Spleen (tissue), 13 donors: ENCODE data around the gene DBNDD1. TPM values are rescaled to one million over a fixed set of nuclear protein-coding genes. Genes with fewer than 3 reads are reported as not detected.
"Not testable (repeated sequence)": the region's sequence is repeated elsewhere in the genome, so short reads cannot be mapped to it uniquely, and the experiment has no call there.

Experiments
- DNase-seq: peaks from one replicate; pipeline ENCODE4 v3.0.0-alpha.2; 2020
- H3K27ac ChIP-seq, 8 donors: fragments of 200-600 bp; sonication (generic) in 7 of 8; 1 replicate in 4 of 8; 2 replicates in 4 of 8; pipeline versions ENCODE4 v1.5.0 to v1.8.0; 2016 to 2021; ENCODE audit warnings: inconsistent platforms in 4 of 8, mild to moderate bottlenecking in 4 of 8, moderate library complexity in 1 of 8
- H3K27me3 ChIP-seq, 7 donors: fragments of 200-600 bp; sonication (generic) in 6 of 7; replicated peaks in 1 of 7; 1 replicate in 4 of 7; 2 replicates in 3 of 7; pipeline versions ENCODE4 v1.5.0 to v1.8.0; 2016 to 2021; ENCODE audit warnings: inconsistent platforms in 3 of 7, mild to moderate bottlenecking in 1 of 7
- H3K36me3 ChIP-seq, 6 donors: fragments of 200-600 bp; sonication (generic) in 5 of 6; 1 replicate in 4 of 6; 2 replicates in 2 of 6; pipeline versions ENCODE4 v1.5.0 to v1.8.0; 2016 to 2021; ENCODE audit warnings: inconsistent platforms in 2 of 6
- H3K4me1 ChIP-seq, 6 donors: fragments of 200-600 bp; sonication (generic) in 5 of 6; 1 replicate in 3 of 6; 2 replicates in 3 of 6; pipeline versions ENCODE4 v1.5.0 to v1.8.0; 2016 to 2021; ENCODE audit warnings: inconsistent platforms in 3 of 6
- H3K4me3 ChIP-seq, 8 donors: fragments of 200-600 bp; sonication (generic) in 7 of 8; 1 replicate in 4 of 8; 2 replicates in 4 of 8; pipeline versions ENCODE4 v1.5.0 to v1.8.0; 2016 to 2021; ENCODE audit warnings: inconsistent platforms in 4 of 8, mild to moderate bottlenecking in 4 of 8, moderate library complexity in 2 of 8
- H3K9me3 ChIP-seq, 8 donors: fragments of 200-600 bp; sonication (generic) in 7 of 8; 1 replicate in 4 of 8; 2 replicates in 4 of 8; pipeline versions ENCODE4 v1.5.0 to v1.8.0; 2016 to 2021; ENCODE audit warnings: inconsistent platforms in 4 of 8
- POLR2A ChIP-seq, 3 donors: fragments of 450-650 bp; IDR thresholded peaks; one replicate each; pipeline ENCODE4 v1.5.1; 2017; ENCODE audit warnings: antibody characterized with exemption in 3 of 3, mild to moderate bottlenecking in 1 of 3
- POLR2AphosphoS5 ChIP-seq, 3 donors: sonication (generic); formaldehyde crosslinking; IDR thresholded peaks; one replicate each; pipeline ENCODE4 v1.5.1; 2017; ENCODE audit warnings: antibody characterized with exemption in 3 of 3
- WGBS, 5 donors: extraction: QIAGEN DNeasy Blood & Tissue Kit in 3 of 5; methylation state at CpG; one replicate each; pipeline versions ENCODE4 v1.1.5 to v1.1.7; 2013 to 2018; 5-methylcytosine and 5-hydroxymethylcytosine counted together
- intact Hi-C: fragments of 100-400 bp; cut with DNase I; formaldehyde crosslinking; loops from one replicate; pipeline ENCODE4 v1.15.0; 2023; ENCODE audit warnings: low total_unique reads
- long read RNA-seq, 2 donors: transcript quantifications; one replicate each; lab custom pipeline, GENCODE V29; 2026
- polyA plus RNA-seq, 3 donors: library from polyadenylated mRNA; stranded (reverse); fragments of 200-250 nt; gene quantifications; one replicate each; pipeline ENCODE4 v1.2.1, GENCODE V29; 2013
- total RNA-seq, 7 donors: library from RNA; depleted of rRNA in 3 of 7; stranded (reverse); fragments of >200 nt in 3 of 7; fragmentation: NEBNext Ultra II Directional in 4 of 7; extraction: Animal tissue kit (Norgen Biotek cat#: 25700) in 4 of 7; gene quantifications; one replicate each; pipeline versions ENCODE4 v1.1.0 to v1.2.1, GENCODE V29; 2016 to 2021
- TF ChIP-seq, protein P1 (sequence below), 11 experiments: fragments of 200-600 bp in 7 of 11; fragments of 450-650 bp in 4 of 11; sonication (generic) in 4 of 11; IDR thresholded peaks in 8 of 11; conservative IDR thresholded peaks in 3 of 11; 1 replicate in 7 of 11; 2 replicates in 4 of 11; pipeline versions ENCODE4 v1.4.0 to v1.8.0; 2016 to 2021; ENCODE audit warnings: antibody characterized with exemption in 11 of 11, inconsistent platforms in 4 of 11, mild to moderate bottlenecking in 1 of 11
- donor health status: healthy with polysubstance abuse.
- donor health status: DM: no; HTN: no; CAD: no; lungs with moderate emphysema.
- donor health status: DM: no; HTN: no; CAD: no.
- donor health status: Bipolar disorder and iron deficiency.
- donor health status: healthy.
- donor health status: DM: no; HTN: no; CAD: no.
- donor health status: DM: yes; HTN: yes; CAD: no.

Gene DBNDD1
- total RNA-seq (1 to 10 TPM in 6 of 7 donors, under 1 TPM in 1; 0.66 to 3.7 (median 1.8) TPM), polyA plus RNA-seq (1 to 10 TPM in 2 of 3 donors, under 1 TPM in 1; 0.87 to 1.9 (median 1.6) TPM)
- long read RNA-seq, donor 1, partial matches to known transcripts, result 0 of 1 reads
- long read RNA-seq, donor 1, other reads (novel, unspliced or antisense), result 0 of 1 reads
- long read RNA-seq, donor 2, partial matches to known transcripts, result 0 of 3 reads
- long read RNA-seq, donor 2, other reads (novel, unspliced or antisense), result 0 of 3 reads

DNA sequence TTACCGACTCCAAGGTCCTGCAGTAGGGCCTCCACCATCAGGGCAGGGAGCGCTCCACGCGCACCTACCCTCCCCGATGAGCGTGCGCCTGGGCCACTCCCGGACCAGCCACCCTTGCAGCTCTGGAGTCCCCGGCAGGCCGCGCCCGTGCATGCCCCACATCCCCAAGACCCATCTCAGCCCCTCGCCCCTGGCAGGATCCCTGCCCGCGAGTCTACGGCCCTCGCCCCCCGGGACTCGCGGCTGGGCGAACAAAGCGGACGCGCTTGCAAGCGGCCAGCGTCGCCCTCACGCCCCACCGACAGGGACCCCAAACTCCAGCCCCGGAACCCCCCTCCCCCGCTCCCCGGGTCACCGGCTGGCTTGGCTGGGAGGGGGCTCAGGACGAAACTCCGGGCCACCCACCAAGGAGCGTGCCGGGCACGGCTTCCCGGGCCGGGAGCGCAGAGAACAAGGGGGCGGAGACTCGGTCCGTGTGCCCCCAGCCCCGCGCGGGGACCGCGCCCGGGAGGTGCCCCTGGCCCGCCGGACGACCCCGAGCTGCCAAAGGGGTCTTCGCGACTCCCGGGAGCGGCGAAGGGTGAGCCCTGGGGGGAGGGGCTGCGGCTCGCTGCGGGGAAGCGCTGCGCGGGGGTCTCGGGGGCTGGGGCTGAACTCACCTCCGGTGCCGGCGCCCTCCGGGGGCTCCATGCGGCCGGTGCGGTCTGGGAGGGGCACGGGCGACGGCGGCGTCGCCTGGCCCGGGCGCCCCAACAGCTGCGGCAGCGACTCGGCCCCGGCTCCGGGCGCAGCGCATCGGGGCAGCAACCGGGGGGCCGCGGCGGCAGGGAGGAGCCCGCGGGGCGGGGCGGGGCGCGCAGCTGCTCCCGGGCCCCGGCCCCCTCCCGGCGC lies at the start of gene DBNDD1:
Gene DBNDD1 (minus strand): TSS at position 805 of the 891 bp plus-strand sequence. CDS start 115 bp downstream, at position 690.
- peaks cover 10 to 55% (median 41%) of the 10 kb centered on the region in 6 donors for H3K4me1 ChIP-seq
- DNase-seq, result no peak
- H3K27ac ChIP-seq, result no peak within 1 kb of the TSS
- TF ChIP-seq POLR2AphosphoS5 (IDR thresholded peaks at IDR 0.05), result no peak
- TF ChIP-seq, protein P1, sequence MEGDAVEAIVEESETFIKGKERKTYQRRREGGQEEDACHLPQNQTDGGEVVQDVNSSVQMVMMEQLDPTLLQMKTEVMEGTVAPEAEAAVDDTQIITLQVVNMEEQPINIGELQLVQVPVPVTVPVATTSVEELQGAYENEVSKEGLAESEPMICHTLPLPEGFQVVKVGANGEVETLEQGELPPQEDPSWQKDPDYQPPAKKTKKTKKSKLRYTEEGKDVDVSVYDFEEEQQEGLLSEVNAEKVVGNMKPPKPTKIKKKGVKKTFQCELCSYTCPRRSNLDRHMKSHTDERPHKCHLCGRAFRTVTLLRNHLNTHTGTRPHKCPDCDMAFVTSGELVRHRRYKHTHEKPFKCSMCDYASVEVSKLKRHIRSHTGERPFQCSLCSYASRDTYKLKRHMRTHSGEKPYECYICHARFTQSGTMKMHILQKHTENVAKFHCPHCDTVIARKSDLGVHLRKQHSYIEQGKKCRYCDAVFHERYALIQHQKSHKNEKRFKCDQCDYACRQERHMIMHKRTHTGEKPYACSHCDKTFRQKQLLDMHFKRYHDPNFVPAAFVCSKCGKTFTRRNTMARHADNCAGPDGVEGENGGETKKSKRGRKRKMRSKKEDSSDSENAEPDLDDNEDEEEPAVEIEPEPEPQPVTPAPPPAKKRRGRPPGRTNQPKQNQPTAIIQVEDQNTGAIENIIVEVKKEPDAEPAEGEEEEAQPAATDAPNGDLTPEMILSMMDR (IDR thresholded peaks at IDR 0.05 in 8 of 11, conservative IDR thresholded peaks at IDR 0.05 in 3 of 11), result peak in 1 of 11 experiments; percentile 25
- intact Hi-C loops, result no loop called here
- peak within 1 kb of the TSS; percentile 18 to 78 (median 50) for H3K4me3 ChIP-seq
- H3K36me3 ChIP-seq, result no peaks in the 10 kb centered on the region
- H3K27me3 ChIP-seq, result peaks cover 0 to 45% (median 14%) of the 10 kb centered on the region in 7 donors
- 0 to 4% (median 4%) methylated on average over 6 to 103 of the region's 103 CpGs for WGBS, 5 donors
- no peaks in the 10 kb centered on the region for H3K9me3 ChIP-seq

- Histone ChIP-seq H3K9me3 (no peaks in the 10 kb centered on the region), H3K27me3 (peaks cover 0 to 19% (median 0%) of the 10 kb centered on the region in 7 donors), H3K4me3 (no peak overlapping the region), H3K27ac (no peak overlapping the region), H3K4me1 (no peaks in the 10 kb centered on the region), H3K36me3 (no peaks in the 10 kb centered on the region)
- 66 to 80% (median 74%) methylated on average over 3 of the region's 3 CpGs for WGBS, 5 donors
- TF ChIP-seq POLR2A (IDR thresholded peaks at IDR 0.05) (no peak), POLR2AphosphoS5 (IDR thresholded peaks at IDR 0.05) (no peak)
- TF ChIP-seq, protein P1 (IDR thresholded peaks at IDR 0.05 in 8 of 11, conservative IDR thresholded peaks at IDR 0.05 in 3 of 11), result no peak
- intact Hi-C loops, result no loop called here
- DNase-seq, result no peak
Observed at GRCh38 chr16:90061437-90061836, 42.2 kb upstream of the DBNDD1 start.

DNA sequence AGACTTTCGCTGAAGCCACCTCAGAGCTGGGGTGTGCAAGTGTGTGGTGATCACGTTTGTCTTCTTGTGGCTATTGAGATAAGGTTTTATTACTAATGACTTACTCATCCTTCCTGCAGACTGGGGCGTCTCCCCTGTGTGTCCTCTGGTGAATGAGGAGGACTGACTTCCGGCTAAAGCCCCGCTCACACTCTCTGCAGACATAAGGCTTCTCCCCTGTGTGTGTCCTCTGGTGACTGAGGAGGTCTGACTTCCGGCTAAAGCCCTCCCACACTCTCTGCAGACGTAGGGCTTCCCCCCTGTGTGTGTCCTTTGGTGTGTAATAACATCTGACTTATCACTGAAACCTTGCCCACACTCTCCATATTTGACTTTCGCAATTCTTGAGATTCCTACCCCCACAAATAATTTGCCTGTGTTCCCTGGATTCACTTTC lies 38.5 kb upstream of the DBNDD1 start:
- peaks cover 0 to 7% (median 0%) of the 10 kb centered on the region in 6 donors for H3K36me3 ChIP-seq
- H3K9me3 ChIP-seq, result peaks cover 0 to 32% (median 24%) of the 10 kb centered on the region in 8 donors
- no peak for DNase-seq
- no peaks in the 10 kb centered on the region for H3K4me1 ChIP-seq
- intact Hi-C loops, result no loop called here
- no peak overlapping the region for H3K4me3 ChIP-seq
- no peak for TF ChIP-seq POLR2AphosphoS5 (IDR thresholded peaks at IDR 0.05)
- TF ChIP-seq POLR2A (IDR thresholded peaks at IDR 0.05), result no peak
- TF ChIP-seq, protein P1 (IDR thresholded peaks at IDR 0.05 in 8 of 11, conservative IDR thresholded peaks at IDR 0.05 in 3 of 11), result no peak
- H3K27ac ChIP-seq, result no peak overlapping the region
- peaks cover 0 to 3% (median 0%) of the 10 kb centered on the region in 7 donors for H3K27me3 ChIP-seq
- WGBS, 5 donors, result 47 to 68% (median 53%) methylated on average over 8 of the region's 8 CpGs

DNA sequence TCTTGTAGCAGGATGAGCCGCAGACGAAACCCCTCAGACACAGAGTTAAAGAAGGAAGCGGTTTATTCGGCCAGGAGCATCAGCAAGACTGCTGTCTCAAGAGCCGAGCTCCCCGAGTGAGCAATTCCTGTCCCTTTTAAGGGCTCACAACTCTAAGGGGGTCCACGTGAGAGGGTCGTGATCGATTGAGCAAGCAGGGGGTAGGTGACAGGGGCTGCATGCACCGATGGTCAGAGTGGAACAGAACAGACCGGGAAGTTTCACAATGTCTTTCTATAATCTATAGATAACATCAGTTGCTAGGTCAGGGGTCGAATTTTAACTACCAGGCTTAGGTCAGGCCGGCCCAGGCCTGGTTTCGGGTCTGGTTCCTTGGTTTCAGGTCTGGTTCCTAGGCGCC lies 37.3 kb upstream of the DBNDD1 start:
- intact Hi-C loops, DNase-seq, H3K36me3 ChIP-seq, H3K4me3 ChIP-seq, H3K27ac ChIP-seq, H3K4me1 ChIP-seq, H3K27me3 ChIP-seq: not testable (repeated sequence)
- 83 to 90% (median 83%) methylated on average over 15 of the region's 15 CpGs for WGBS, 5 donors
- H3K9me3 ChIP-seq, result peaks cover 0 to 32% (median 24%) of the 10 kb centered on the region in 8 donors
